ENCODE data around the gene DNAJB14. TPM values are rescaled to one million over a fixed set of nuclear protein-coding genes. Genes with fewer than 3 reads are reported as not detected.
A peak's percentile ranks its signal among the peaks of the same experiment; 100 is the strongest.

Gene DNAJB14
- total RNA-seq, 1 experiment from 2014 or later: 18.9 TPM

GRCh38 chr4:99966692-99967091 is 20.3 kb upstream of the DNAJB14 start:
- Histone ChIP-seq H3K27ac (ENCODE audit: low read length) (no peak overlapping the region), H3K9ac (ENCODE audit: low read length) (no peak overlapping the region), H3K79me2 (ENCODE audit: low read length) (no peaks in the 10 kb centered on the region), H3K27me3 (ENCODE audit: low read length) (no peaks in the 10 kb centered on the region), H3K4me1 (ENCODE audit: insufficient read depth, low read length) (peaks cover 8% of the 10 kb centered on the region; the same call in 1 of the 2 replicates), H3K9me3 (ENCODE audit: low read length) (no peaks in the 10 kb centered on the region), H3F3A (ENCODE audit: low read length, unreplicated experiment) (no peaks in the 10 kb centered on the region), H3K4me3 (ENCODE audit: low read length) (no peak overlapping the region), H4K20me1 (ENCODE audit: low read length) (no peaks in the 10 kb centered on the region), H3K9me2 (replicated peaks; ENCODE audit: low read length) (no peaks in the 10 kb centered on the region), H2AFZ (ENCODE audit: low read length) (no peak overlapping the region), H3K4me2 (ENCODE audit: low read length) (no peak overlapping the region), H3K36me3 (ENCODE audit: low read depth, low read length) (no peaks in the 10 kb centered on the region)
- POLR2A ChIA-PET (ENCODE audit: unreplicated experiment): no interaction called here
- DNase-seq: no peak
- BruUV-seq (replicated peaks): no TSS peak
- intact Hi-C loops (cut with micrococcal nuclease): no loop called here
- no peak for ATAC-seq
- CTCF ChIA-PET: no interaction called here
- TF ChIP-seq, protein P1, sequence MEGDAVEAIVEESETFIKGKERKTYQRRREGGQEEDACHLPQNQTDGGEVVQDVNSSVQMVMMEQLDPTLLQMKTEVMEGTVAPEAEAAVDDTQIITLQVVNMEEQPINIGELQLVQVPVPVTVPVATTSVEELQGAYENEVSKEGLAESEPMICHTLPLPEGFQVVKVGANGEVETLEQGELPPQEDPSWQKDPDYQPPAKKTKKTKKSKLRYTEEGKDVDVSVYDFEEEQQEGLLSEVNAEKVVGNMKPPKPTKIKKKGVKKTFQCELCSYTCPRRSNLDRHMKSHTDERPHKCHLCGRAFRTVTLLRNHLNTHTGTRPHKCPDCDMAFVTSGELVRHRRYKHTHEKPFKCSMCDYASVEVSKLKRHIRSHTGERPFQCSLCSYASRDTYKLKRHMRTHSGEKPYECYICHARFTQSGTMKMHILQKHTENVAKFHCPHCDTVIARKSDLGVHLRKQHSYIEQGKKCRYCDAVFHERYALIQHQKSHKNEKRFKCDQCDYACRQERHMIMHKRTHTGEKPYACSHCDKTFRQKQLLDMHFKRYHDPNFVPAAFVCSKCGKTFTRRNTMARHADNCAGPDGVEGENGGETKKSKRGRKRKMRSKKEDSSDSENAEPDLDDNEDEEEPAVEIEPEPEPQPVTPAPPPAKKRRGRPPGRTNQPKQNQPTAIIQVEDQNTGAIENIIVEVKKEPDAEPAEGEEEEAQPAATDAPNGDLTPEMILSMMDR (conservative IDR thresholded peaks at IDR 0.05; ENCODE audit: low read depth, low read length): no peak
- TF ChIP-seq EZH2phosphoT487 (IDR thresholded peaks at IDR 0.05; ENCODE audit: borderline replicate concordance, low read length) (no peak), EZH2 (IDR thresholded peaks at IDR 0.05; ENCODE audit: low read length, unreplicated experiment) (no peak)

GRCh38 chr4:99965674-99966350 is 19.4 kb upstream of the DNAJB14 start:
- H3K9me2 ChIP-seq (replicated peaks; ENCODE audit: low read length): no peaks in the 10 kb centered on the region
- H3K79me2 ChIP-seq (ENCODE audit: low read length): no peaks in the 10 kb centered on the region
- no peaks in the 10 kb centered on the region for H3K36me3 ChIP-seq (ENCODE audit: low read depth, low read length)
- no peaks in the 10 kb centered on the region for H3K27me3 ChIP-seq (ENCODE audit: low read length)
- CTCF ChIA-PET: no interaction called here
- no peaks in the 10 kb centered on the region for H3F3A ChIP-seq (ENCODE audit: low read length, unreplicated experiment)
- TF ChIP-seq, protein P1 (conservative IDR thresholded peaks at IDR 0.05; ENCODE audit: low read depth, low read length): no peak
- TF ChIP-seq EZH2 (IDR thresholded peaks at IDR 0.05; ENCODE audit: low read length, unreplicated experiment): no peak
- TF ChIP-seq EZH2phosphoT487 (IDR thresholded peaks at IDR 0.05; ENCODE audit: borderline replicate concordance, low read length): no peak
- H4K20me1 ChIP-seq (ENCODE audit: low read length): no peaks in the 10 kb centered on the region
- no peak overlapping the region for H2AFZ ChIP-seq (ENCODE audit: low read length)
- DNase-seq: no peak
- H3K27ac ChIP-seq (ENCODE audit: low read length): no peak overlapping the region
- no peak overlapping the region for H3K4me3 ChIP-seq (ENCODE audit: low read length)
- intact Hi-C loops (cut with micrococcal nuclease): no loop called here
- H3K9ac ChIP-seq (ENCODE audit: low read length): no peak overlapping the region
- peaks cover 12% of the 10 kb centered on the region for H3K4me1 ChIP-seq (ENCODE audit: insufficient read depth, low read length)
- ATAC-seq: peak; percentile 29; the same call in 1 of the 2 replicates
- POLR2A ChIA-PET (ENCODE audit: unreplicated experiment): interaction anchor here (0.6 kb wide), 1 partner anchor 41 kb away, joined by 3 read pairs; no protein-coding TSS in a partner anchor
- H3K9me3 ChIP-seq (ENCODE audit: low read length): no peaks in the 10 kb centered on the region
- H3K4me2 ChIP-seq (ENCODE audit: low read length): no peak overlapping the region
- BruUV-seq (replicated peaks): no TSS peak

- TF ChIP-seq, protein P1 (conservative IDR thresholded peaks at IDR 0.05; ENCODE audit: low read depth, low read length): no peak
- no peak for TF ChIP-seq EZH2 (IDR thresholded peaks at IDR 0.05; ENCODE audit: low read length, unreplicated experiment)
- TF ChIP-seq EZH2phosphoT487 (IDR thresholded peaks at IDR 0.05; ENCODE audit: borderline replicate concordance, low read length): no peak
- Histone ChIP-seq H3K4me1 (ENCODE audit: insufficient read depth, low read length) (peaks cover 15% of the 10 kb centered on the region), H3K27me3 (ENCODE audit: low read length) (no peaks in the 10 kb centered on the region), H3K36me3 (ENCODE audit: low read depth, low read length) (no peaks in the 10 kb centered on the region), H3K9ac (ENCODE audit: low read length) (no peak overlapping the region), H2AFZ (ENCODE audit: low read length) (no peak overlapping the region), H3K79me2 (ENCODE audit: low read length) (no peaks in the 10 kb centered on the region), H3K9me2 (replicated peaks; ENCODE audit: low read length) (no peaks in the 10 kb centered on the region), H3K9me3 (ENCODE audit: low read length) (no peaks in the 10 kb centered on the region), H3K4me3 (ENCODE audit: low read length) (no peak overlapping the region), H3K27ac (ENCODE audit: low read length) (no peak overlapping the region), H3F3A (ENCODE audit: low read length, unreplicated experiment) (no peaks in the 10 kb centered on the region), H4K20me1 (ENCODE audit: low read length) (no peaks in the 10 kb centered on the region), H3K4me2 (ENCODE audit: low read length) (no peak overlapping the region)
- no TSS peak for BruUV-seq (replicated peaks)
- intact Hi-C loops (cut with micrococcal nuclease): no loop called here
- DNase-seq (no peak), ATAC-seq (no peak)
- ChIA-PET CTCF (no interaction called here), POLR2A (ENCODE audit: unreplicated experiment) (interaction anchor here (0.6 kb wide), 1 partner anchor 42 kb away, joined by 3 read pairs; no protein-coding TSS in a partner anchor)
Observed at GRCh38 chr4:99965173-99965572, 18.8 kb upstream of the DNAJB14 start.
